HG03095 (cell line): Measurements from ENCODE around the gene TMEM256.

Experiments
- ATAC-seq: cut with Tn5 transposase; IDR thresholded peaks from one replicate; pipeline ENCODE4 v1.9.1; 2021; ENCODE audit warnings: moderate library complexity; ENCODE audit not compliant: unreplicated experiment

The TMEM256 gene

DNA sequence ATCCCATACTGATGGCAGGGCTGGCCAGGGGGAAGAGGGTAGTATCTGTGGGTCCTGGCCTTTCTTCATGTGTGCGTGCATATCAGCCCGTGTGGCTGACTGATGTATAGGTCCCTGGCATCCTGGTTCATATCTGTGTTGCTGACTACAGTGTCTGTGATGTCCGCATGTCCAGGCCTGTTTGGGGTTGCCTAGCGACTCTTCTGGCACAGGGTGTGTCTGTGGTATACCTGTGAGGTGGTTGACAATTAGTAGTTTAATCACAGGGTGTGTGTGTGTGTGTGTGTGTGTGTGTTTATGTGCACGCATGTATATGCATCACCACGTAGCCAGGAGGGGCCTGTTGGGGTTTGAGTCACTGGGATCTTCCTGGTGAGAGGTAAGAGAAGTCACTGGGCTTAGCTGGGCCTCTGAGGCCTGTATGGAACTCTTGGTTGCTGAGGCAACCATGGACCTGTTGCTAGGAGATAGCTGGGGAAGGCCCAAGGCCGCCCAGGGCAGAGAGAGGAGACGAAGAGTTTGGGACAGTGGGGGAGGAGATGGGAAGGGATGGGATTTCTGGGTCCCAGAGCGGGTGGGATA, 49.5 kb downstream of the TMEM256 start:
- ATAC-seq = no peak
